Activated naive CD4-positive, alpha-beta T cell treated with anti-CD3 and anti-CD28 coated beads for 36 hours (primary cell): ENCODE data around the gene CPE. TPM values are rescaled to one million over a fixed set of nuclear protein-coding genes. Genes with fewer than 3 reads are reported as not detected.

Experiments
- CTCF ChIA-PET: fragments of 350-600 bp; sonication (Branson Sonifier 250); formaldehyde crosslinking; loops from one replicate; lab custom pipeline; 2021; ENCODE audit warnings: antibody characterized with exemption; lab: Charles Lee
- DNase-seq: peaks from one replicate; pipeline ENCODE4 v3.0.0-alpha.2; 2020
- H3K27ac Mint-ChIP-seq: one replicate; pipeline ENCODE4 v1.8.0; 2021; ENCODE audit warnings: mild to moderate bottlenecking, mixed read lengths
- H3K27me3 Mint-ChIP-seq: one replicate; pipeline ENCODE4 v1.8.0; 2021; ENCODE audit warnings: low read depth, mixed read lengths
- H3K36me3 Mint-ChIP-seq: one replicate; pipeline ENCODE4 v1.8.0; 2021; ENCODE audit warnings: low read depth, mixed read lengths
- H3K4me1 Mint-ChIP-seq: one replicate; pipeline ENCODE4 v1.8.0; 2021; ENCODE audit warnings: low read depth, mixed read lengths
- H3K4me3 Mint-ChIP-seq: one replicate; pipeline ENCODE4 v1.8.0; 2021; ENCODE audit warnings: mild to moderate bottlenecking, moderate library complexity, mixed read lengths
- H3K9me3 Mint-ChIP-seq: one replicate; pipeline ENCODE4 v1.8.0; 2021; ENCODE audit warnings: mixed read lengths
- intact Hi-C: fragments of 100-400 bp; cut with micrococcal nuclease; formaldehyde crosslinking; loops from one replicate; pipeline ENCODE4 v1.15.1; 2023
- total RNA-seq, 2 experiments: library from RNA; stranded (reverse); gene quantifications; one replicate each; pipeline ENCODE4 v1.2.3, GENCODE V29; 2021

CPE gene
- total RNA-seq, 2 experiments from 2014 or later, result 0.10 TPM; not detected in 1

DNA sequence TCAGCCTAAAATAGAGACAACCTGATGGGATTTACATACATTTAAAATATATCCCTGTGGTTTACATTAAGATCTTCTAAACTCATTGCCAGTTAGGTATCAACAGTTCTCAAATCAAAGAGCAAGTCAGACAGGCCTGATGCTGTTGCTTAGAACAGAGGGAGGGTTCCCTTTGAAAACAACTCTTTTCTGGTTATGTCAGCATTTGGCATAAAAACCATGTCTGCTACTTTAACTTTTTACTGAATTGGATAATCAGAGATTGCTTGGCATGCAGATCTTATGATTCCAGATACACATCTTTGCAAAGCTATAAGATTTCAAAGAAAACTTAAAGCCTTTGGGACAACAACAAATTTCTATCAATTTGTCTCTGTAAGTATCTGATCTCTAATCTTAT lies 140.8 kb downstream of the CPE start:
- CTCF ChIA-PET, result no interaction called here
- intact Hi-C loops, result no loop called here
- DNase-seq, result no peak
- H3K9me3 Mint-ChIP-seq, result no peaks in the 10 kb centered on the region
- no peaks in the 10 kb centered on the region for H3K4me1 Mint-ChIP-seq
- peaks cover 2% of the 10 kb centered on the region for H3K27me3 Mint-ChIP-seq
- H3K36me3 Mint-ChIP-seq, result no peaks in the 10 kb centered on the region
- no peak overlapping the region for H3K4me3 Mint-ChIP-seq
- H3K27ac Mint-ChIP-seq, result no peak overlapping the region

DNA sequence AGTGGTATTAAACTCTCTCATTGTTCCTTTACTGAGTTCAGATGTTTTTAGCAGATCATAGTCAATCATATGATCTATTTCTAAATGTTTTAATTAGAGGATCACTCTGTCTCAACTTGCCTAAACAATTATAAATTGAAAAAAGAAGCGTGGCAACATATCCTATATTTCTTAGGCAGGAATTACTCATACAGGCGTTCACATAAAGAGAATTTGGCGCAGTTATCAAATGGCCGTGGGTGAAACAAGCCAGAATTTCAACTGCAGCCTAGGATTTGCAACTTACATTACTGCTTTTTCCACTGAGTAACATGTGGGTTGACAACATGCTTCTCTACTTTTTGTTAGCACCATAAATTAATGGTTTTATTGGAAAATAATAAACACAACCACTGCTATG lies 141.3 kb downstream of the CPE start:
- intact Hi-C loops, result no loop called here
- no peaks in the 10 kb centered on the region for H3K36me3 Mint-ChIP-seq
- CTCF ChIA-PET, result interaction anchor here (1.2 kb wide), 1 partner anchor 27 kb away, joined by 4 read pairs; no protein-coding TSS in a partner anchor
- no peak for DNase-seq
- no peaks in the 10 kb centered on the region for H3K4me1 Mint-ChIP-seq
- peaks cover 2% of the 10 kb centered on the region for H3K27me3 Mint-ChIP-seq
- H3K9me3 Mint-ChIP-seq, result no peaks in the 10 kb centered on the region
- no peak overlapping the region for H3K4me3 Mint-ChIP-seq
- no peak overlapping the region for H3K27ac Mint-ChIP-seq

DNA sequence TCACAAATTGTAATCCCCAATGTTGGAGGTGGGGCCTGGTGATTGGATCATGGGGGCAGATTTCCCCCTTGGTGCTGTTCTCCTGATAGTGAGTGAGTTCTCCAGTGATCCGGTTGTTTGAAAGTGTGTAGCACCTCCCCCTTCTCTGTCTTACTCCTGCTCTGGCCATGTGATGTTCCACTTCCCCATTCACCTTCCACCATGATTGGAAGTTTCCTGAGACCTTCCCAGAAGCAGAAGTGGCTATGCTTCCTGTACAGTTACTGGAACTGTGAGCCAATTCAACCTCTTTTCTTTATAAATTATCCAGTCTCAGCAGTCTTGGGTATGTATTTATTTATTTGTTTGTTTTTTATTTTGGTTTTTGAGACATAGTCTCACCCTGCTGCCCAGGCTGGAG lies 143.2 kb downstream of the CPE start:
- H3K4me3 Mint-ChIP-seq, result no peak overlapping the region
- H3K36me3 Mint-ChIP-seq, result no peaks in the 10 kb centered on the region
- H3K27ac Mint-ChIP-seq, result no peak overlapping the region
- no peaks in the 10 kb centered on the region for H3K27me3 Mint-ChIP-seq
- no peaks in the 10 kb centered on the region for H3K4me1 Mint-ChIP-seq
- DNase-seq, result no peak
- CTCF ChIA-PET, result no interaction called here
- intact Hi-C loops, result no loop called here
- no peaks in the 10 kb centered on the region for H3K9me3 Mint-ChIP-seq

DNA sequence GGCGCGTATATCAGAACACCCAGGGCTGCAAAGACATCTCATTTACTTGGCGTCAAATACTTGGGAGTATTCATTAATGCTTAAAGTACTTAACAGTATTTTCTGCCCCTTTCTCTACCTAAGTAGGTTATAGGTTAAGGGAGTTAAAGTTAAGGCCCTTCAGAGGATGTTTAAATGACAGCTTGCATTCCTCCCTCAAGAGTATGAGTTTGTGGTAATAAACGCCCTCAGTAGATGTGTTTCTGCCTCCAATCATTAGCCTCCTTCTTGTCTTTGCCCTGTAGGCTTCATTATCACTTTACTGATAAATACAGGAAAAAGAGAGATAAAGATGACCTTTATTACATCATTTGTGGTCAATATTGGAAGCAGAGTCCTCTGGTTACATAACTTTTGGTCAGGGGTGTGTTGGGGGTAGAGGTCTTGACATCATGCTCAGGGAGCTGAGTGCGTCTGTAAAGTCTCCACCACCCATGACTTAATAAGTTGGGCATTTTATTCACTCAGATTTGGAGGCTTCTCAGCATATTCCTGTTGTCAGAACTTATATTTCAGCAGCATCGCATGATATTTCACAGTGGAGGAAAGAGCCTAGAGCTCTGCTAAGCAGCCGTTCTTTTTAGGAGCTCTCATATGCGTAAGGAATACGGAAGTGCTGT lies 145.9 kb downstream of the CPE start:
- H3K4me3 Mint-ChIP-seq, result no peak overlapping the region
- H3K27ac Mint-ChIP-seq, result no peak overlapping the region
- no peaks in the 10 kb centered on the region for H3K4me1 Mint-ChIP-seq
- intact Hi-C loops, result no loop called here
- H3K9me3 Mint-ChIP-seq, result no peaks in the 10 kb centered on the region
- no peaks in the 10 kb centered on the region for H3K27me3 Mint-ChIP-seq
- H3K36me3 Mint-ChIP-seq, result no peaks in the 10 kb centered on the region
- no peak for DNase-seq
- CTCF ChIA-PET, result interaction anchor here (0.5 to 1.2 kb wide), 2 partner anchors 12 to 727 kb away, joined by 3 to 5 read pairs; no protein-coding TSS in a partner anchor

DNA sequence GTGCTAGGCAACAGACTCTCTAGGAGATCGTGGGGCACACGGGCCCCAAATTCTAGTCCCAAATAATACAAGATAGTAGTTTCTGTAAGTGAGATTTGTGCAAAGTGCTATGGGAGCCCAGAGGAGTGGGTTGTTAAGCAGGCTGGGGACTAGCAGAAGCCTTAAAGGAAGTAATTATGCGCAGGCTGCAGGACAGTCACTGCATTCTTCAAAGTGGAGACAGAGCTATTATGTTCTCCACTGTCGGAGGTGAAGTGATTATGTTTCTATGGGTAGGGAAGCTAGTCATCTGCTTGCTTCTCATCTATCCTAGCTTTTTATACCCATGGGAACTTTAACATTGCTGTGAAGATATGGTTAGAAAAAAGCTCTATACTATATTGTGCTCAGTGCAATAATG lies 154.2 kb downstream of the CPE start:
- H3K27me3 Mint-ChIP-seq, result peaks cover 3% of the 10 kb centered on the region
- intact Hi-C loops, result no loop called here
- no peaks in the 10 kb centered on the region for H3K4me1 Mint-ChIP-seq
- no peak for DNase-seq
- no peak overlapping the region for H3K4me3 Mint-ChIP-seq
- no peaks in the 10 kb centered on the region for H3K36me3 Mint-ChIP-seq
- no peak overlapping the region for H3K27ac Mint-ChIP-seq
- CTCF ChIA-PET, result interaction anchor here (0.6 to 3.9 kb wide), 4 partner anchors 9 to 415 kb away, joined by 3 to 21 read pairs (median 4); no protein-coding TSS in a partner anchor
- H3K9me3 Mint-ChIP-seq, result no peaks in the 10 kb centered on the region

DNA sequence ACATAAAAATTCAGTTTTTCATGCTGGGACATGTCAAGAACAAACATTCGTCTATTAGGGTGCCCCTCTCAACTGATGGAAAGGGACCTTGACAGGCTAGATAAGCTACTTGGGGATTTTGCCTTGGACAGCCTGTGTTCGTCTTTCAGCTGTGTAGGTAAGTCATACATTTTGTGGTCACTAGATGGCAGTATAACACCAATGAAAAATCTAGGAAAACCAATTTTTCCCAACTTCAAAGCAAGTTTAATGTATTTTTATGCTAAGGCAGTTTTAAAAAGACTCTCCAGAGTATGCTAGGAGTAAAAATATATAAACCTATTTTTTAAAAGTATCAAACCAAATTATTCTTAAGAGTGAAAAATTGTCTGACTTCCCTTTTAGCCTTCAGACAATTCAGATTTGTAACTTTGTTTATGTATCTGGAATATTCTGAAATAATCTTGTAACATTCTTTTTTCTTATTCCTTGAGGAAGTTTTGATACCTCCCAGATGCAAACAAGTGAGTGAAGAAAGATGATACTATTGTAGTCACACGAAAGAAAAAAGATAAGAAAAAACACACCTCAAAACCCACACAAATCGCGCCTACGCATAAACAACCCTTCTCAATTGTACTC lies 158.3 kb downstream of the CPE start:
- Mint-ChIP-seq H3K27ac (no peak overlapping the region), H3K27me3 (peaks cover 6% of the 10 kb centered on the region), H3K4me1 (no peaks in the 10 kb centered on the region), H3K4me3 (no peak overlapping the region), H3K36me3 (no peaks in the 10 kb centered on the region), H3K9me3 (no peaks in the 10 kb centered on the region)
- CTCF ChIA-PET, result interaction anchor here (0.8 to 1.6 kb wide), 4 partner anchors 12 to 554 kb away, joined by 3 to 9 read pairs (median 5); no protein-coding TSS in a partner anchor
- DNase-seq, result no peak
- intact Hi-C loops, result loop anchor here (1.0 to 5.0 kb wide), 6 partner anchors 44 to 1485 kb away; no protein-coding TSS in a partner anchor

DNA sequence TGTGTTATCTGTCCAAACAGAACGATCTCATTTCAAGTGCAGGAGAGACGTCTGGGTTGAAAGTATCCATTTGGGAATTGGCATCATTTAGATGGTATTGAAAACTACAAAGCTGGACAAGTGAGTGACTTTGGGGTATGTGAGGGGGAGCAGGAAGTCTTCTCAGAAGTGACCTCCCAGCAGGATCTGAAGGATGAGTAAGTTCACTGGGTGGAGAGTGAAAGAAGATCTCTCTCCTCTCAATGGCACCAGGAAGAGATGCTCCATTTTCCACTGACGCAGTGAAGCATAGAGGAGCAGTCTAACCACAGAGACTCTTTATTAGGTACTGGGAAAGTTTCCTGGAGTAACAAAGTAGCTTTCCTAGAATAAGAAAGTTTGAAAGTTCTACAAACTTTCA lies 161.0 kb downstream of the CPE start:
- CTCF ChIA-PET, result interaction anchor here (1.0 kb wide), 1 partner anchor 46 kb away, joined by 3 read pairs; no protein-coding TSS in a partner anchor
- Mint-ChIP-seq H3K4me1 (no peaks in the 10 kb centered on the region), H3K9me3 (no peaks in the 10 kb centered on the region), H3K36me3 (no peaks in the 10 kb centered on the region), H3K27ac (no peak overlapping the region), H3K4me3 (no peak overlapping the region), H3K27me3 (peaks cover 5% of the 10 kb centered on the region)
- no peak for DNase-seq
- intact Hi-C loops, result loop anchor here (5.0 kb wide), 3 partner anchors 622 to 1482 kb away; no protein-coding TSS in a partner anchor

DNA sequence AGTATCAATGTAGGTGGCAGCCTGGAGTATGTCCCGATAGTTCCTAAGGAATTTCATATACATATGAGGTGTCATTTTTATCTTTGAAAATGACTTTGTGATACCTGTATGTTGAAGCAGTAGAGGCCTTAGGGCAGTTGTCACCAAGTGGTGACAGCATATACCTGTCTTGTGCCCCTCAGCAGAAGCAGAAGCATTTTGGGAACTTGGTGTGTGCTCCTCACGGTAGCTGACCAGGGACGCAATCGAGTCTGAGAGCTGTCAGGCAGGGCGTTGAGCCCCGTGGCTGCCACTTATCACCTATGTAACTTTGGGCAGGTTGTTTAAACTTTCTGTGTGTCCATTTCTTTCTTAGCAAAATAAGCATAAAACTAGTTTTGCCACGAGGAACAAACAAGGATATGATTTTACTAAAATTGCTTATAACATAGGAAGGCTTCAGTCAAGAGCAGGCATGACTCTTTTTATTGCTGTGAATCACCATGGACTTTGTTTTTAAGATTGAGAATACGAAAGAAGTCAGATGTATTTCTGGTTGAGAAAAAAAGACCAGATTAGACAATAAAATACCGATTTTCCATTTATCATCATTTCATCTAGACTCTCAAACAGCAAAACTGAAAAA lies 161.5 kb downstream of the CPE start:
- no peaks in the 10 kb centered on the region for H3K9me3 Mint-ChIP-seq
- DNase-seq, result no peak
- H3K36me3 Mint-ChIP-seq, result no peaks in the 10 kb centered on the region
- peaks cover 5% of the 10 kb centered on the region for H3K27me3 Mint-ChIP-seq
- intact Hi-C loops, result no loop called here
- H3K4me1 Mint-ChIP-seq, result no peaks in the 10 kb centered on the region
- CTCF ChIA-PET, result interaction anchor here (1.0 kb wide), 1 partner anchor 47 kb away, joined by 3 read pairs; no protein-coding TSS in a partner anchor
- no peak overlapping the region for H3K27ac Mint-ChIP-seq
- no peak overlapping the region for H3K4me3 Mint-ChIP-seq

DNA sequence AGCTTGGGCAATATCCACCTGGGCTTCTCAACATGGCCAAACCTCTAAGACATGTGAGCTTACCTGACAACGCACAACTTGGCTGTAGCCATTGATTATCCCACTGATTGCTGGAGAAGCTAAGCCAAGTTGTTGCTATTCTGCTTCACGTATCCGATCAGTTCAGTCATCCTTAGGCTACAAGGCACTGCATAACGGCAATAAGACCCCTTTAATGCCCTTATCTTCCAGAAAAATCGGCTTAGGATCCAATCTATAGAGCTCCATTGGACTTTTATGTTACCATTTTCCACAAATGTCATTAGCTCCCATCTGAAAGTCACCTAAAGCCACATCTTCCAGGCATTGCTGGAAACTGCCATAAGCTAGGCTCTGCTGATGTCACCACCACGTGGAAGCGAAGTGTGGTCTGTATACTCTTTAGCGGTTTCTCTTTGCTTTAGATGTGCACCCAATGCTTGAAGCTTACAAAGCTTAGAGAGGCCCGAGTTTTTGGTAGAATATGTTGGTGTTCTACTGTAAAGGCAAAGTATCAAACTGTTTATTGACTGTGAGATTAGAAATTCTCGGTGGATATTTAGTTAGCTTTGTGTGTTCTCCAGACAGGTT lies 163.1 kb downstream of the CPE start:
- intact Hi-C loops, result no loop called here
- H3K4me1 Mint-ChIP-seq, result no peaks in the 10 kb centered on the region
- no peaks in the 10 kb centered on the region for H3K9me3 Mint-ChIP-seq
- no peaks in the 10 kb centered on the region for H3K36me3 Mint-ChIP-seq
- DNase-seq, result no peak
- H3K4me3 Mint-ChIP-seq, result no peak overlapping the region
- H3K27me3 Mint-ChIP-seq, result peaks cover 5% of the 10 kb centered on the region
- CTCF ChIA-PET, result interaction anchor here (0.6 to 1.1 kb wide), 2 partner anchors 9 to 39 kb away, joined by 4 to 6 read pairs; no protein-coding TSS in a partner anchor
- no peak overlapping the region for H3K27ac Mint-ChIP-seq

DNA sequence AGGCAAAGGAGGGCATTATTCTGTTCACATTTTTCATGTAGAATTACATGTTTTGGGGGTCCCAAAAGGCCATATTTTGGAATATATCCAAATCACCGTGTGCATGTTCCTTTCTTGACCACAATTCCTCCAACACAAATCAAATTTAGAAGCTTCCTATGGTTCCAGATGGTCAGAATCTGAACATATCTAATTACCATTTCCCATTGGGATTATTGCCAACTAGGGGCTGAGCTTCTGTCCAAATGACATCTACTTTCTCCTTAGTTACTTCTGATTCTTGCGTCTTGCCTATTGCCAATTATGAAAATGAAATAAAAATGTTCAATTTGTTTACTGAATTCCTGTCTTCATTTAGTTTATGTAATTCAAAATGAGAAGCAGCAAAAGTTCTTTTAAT lies 163.7 kb downstream of the CPE start:
- no peak overlapping the region for H3K4me3 Mint-ChIP-seq
- no peaks in the 10 kb centered on the region for H3K36me3 Mint-ChIP-seq
- no peak overlapping the region for H3K27ac Mint-ChIP-seq
- DNase-seq, result no peak
- H3K27me3 Mint-ChIP-seq, result peaks cover 5% of the 10 kb centered on the region
- no peaks in the 10 kb centered on the region for H3K9me3 Mint-ChIP-seq
- CTCF ChIA-PET, result interaction anchor here (1.1 kb wide), 1 partner anchor 10 kb away, joined by 4 read pairs; no protein-coding TSS in a partner anchor
- H3K4me1 Mint-ChIP-seq, result peaks cover 2% of the 10 kb centered on the region
- intact Hi-C loops, result no loop called here
